ENCODE results near the gene PTGFR.

The PTGFR gene

GRCh38 chr1:78535286-78535685 lies 44.5 kb downstream of the PTGFR start:
- TF ChIP-seq ZFX (IDR thresholded peaks at IDR 0.05), result no peak
- TF ChIP-seq CTCF (conservative IDR thresholded peaks at IDR 0.05), result no peak
- H3K27ac ChIP-seq, result no peak overlapping the region

GRCh38 chr1:78536427-78536826 lies 45.7 kb downstream of the PTGFR start:
- TF ChIP-seq ZFX (IDR thresholded peaks at IDR 0.05) (no peak), CTCF (conservative IDR thresholded peaks at IDR 0.05) (no peak)
- no peak overlapping the region for H3K27ac ChIP-seq

GRCh38 chr1:78540048-78540447 lies 49.3 kb downstream of the PTGFR start:
- TF ChIP-seq CTCF (conservative IDR thresholded peaks at IDR 0.05) (no peak), ZFX (IDR thresholded peaks at IDR 0.05) (no peak)
- H3K27ac ChIP-seq, result no peak overlapping the region

- TF ChIP-seq CTCF (conservative IDR thresholded peaks at IDR 0.05) (no peak), ZFX (IDR thresholded peaks at IDR 0.05) (no peak)
- no peak overlapping the region for H3K27ac ChIP-seq
These were observed 50.7 kb downstream of the PTGFR start for GRCh38 chr1:78541479-78541878.

- no peak overlapping the region; the same call in 1 of the 2 replicates for H3K27ac ChIP-seq
- no peak for TF ChIP-seq CTCF (conservative IDR thresholded peaks at IDR 0.05)
- TF ChIP-seq ZFX (IDR thresholded peaks at IDR 0.05), result no peak
These were observed 53.3 kb downstream of the PTGFR start for GRCh38 chr1:78543941-78544643.

- TF ChIP-seq ZFX (IDR thresholded peaks at IDR 0.05) (no peak), CTCF (conservative IDR thresholded peaks at IDR 0.05) (no peak)
- no peak overlapping the region for H3K27ac ChIP-seq
These were observed 56.3 kb downstream of the PTGFR start for GRCh38 chr1:78547081-78547480.

GRCh38 chr1:78549331-78549730 lies 58.6 kb downstream of the PTGFR start:
- no peak for TF ChIP-seq ZFX (IDR thresholded peaks at IDR 0.05)
- TF ChIP-seq CTCF (conservative IDR thresholded peaks at IDR 0.05), result no peak
- no peak overlapping the region for H3K27ac ChIP-seq

Measured in C4-2B (cell line).